ENCODE data around the gene MYL10.

GRCh38 chr7:101666741-101667140 is 37.6 kb upstream of the MYL10 start:
- TF ChIP-seq, protein P1, sequence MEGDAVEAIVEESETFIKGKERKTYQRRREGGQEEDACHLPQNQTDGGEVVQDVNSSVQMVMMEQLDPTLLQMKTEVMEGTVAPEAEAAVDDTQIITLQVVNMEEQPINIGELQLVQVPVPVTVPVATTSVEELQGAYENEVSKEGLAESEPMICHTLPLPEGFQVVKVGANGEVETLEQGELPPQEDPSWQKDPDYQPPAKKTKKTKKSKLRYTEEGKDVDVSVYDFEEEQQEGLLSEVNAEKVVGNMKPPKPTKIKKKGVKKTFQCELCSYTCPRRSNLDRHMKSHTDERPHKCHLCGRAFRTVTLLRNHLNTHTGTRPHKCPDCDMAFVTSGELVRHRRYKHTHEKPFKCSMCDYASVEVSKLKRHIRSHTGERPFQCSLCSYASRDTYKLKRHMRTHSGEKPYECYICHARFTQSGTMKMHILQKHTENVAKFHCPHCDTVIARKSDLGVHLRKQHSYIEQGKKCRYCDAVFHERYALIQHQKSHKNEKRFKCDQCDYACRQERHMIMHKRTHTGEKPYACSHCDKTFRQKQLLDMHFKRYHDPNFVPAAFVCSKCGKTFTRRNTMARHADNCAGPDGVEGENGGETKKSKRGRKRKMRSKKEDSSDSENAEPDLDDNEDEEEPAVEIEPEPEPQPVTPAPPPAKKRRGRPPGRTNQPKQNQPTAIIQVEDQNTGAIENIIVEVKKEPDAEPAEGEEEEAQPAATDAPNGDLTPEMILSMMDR (IDR thresholded peaks at IDR 0.05): no peak
- TF ChIP-seq POLR2A (IDR thresholded peaks at IDR 0.05): no peak
- TF ChIP-seq POLR2AphosphoS5 (IDR thresholded peaks at IDR 0.05): no peak
- no peak for TF ChIP-seq EP300 (IDR thresholded peaks at IDR 0.05; ENCODE audit: low read depth)

Measured in transverse colon (tissue), 4 donors.